HG02798 (cell line): ENCODE measurements around the gene G6PD.
A peak's percentile ranks its signal among the peaks of the same experiment; 100 is the strongest.
"Not testable (repeated sequence)": the region's sequence is repeated elsewhere in the genome, so short reads cannot be mapped to it uniquely, and the experiment has no call there.

Experiments
- ATAC-seq: cut with Tn5 transposase; IDR thresholded peaks from one replicate; pipeline ENCODE4 v1.9.1; 2021; ENCODE audit warnings: mild to moderate bottlenecking; ENCODE audit not compliant: unreplicated experiment, poor library complexity

G6PD gene

GRCh38 chrX:154545673-154546274 lies 872 bp downstream of the G6PD start:
- no peak for ATAC-seq

GRCh38 chrX:154542723-154543424 lies 3.8 kb downstream of the G6PD start:
- ATAC-seq = no peak

GRCh38 chrX:154541896-154542722 lies 4.5 kb downstream of the G6PD start:
- ATAC-seq = no peak

- ATAC-seq = no peak
These were observed 5.1 kb downstream of the G6PD start for GRCh38 chrX:154541589-154541895.

GRCh38 chrX:154540897-154541535 lies 5.6 kb downstream of the G6PD start:
- no peak for ATAC-seq

GRCh38 chrX:154540365-154540764 lies 6.3 kb downstream of the G6PD start:
- ATAC-seq = not testable (repeated sequence)

GRCh38 chrX:154539077-154539476 lies 7.6 kb downstream of the G6PD start:
- no peak for ATAC-seq

- ATAC-seq = no peak
These were observed 10.8 kb downstream of the G6PD start for GRCh38 chrX:154535892-154536291.

- peak; percentile 87 for ATAC-seq
These were observed 11.9 kb downstream of the G6PD start for GRCh38 chrX:154534526-154535322.

- no peak for ATAC-seq
These were observed 14.0 kb downstream of the G6PD start for GRCh38 chrX:154532690-154533089.

GRCh38 chrX:154531626-154532025 lies 15.0 kb downstream of the G6PD start:
- no peak for ATAC-seq

GRCh38 chrX:154530286-154530685 lies 16.4 kb downstream of the G6PD start:
- ATAC-seq = no peak

GRCh38 chrX:154529206-154529612 lies 17.4 kb downstream of the G6PD start:
- no peak for ATAC-seq

- peak; percentile 77 for ATAC-seq
These were observed 19.6 kb downstream of the G6PD start for GRCh38 chrX:154526901-154527675.

- no peak for ATAC-seq
These were observed 20.8 kb downstream of the G6PD start for GRCh38 chrX:154525606-154526490.

- no peak for ATAC-seq
These were observed 27.3 kb downstream of the G6PD start for GRCh38 chrX:154519389-154519788.

- ATAC-seq = no peak
These were observed 29.4 kb downstream of the G6PD start for GRCh38 chrX:154517101-154517781.

- no peak for ATAC-seq
These were observed 30.0 kb downstream of the G6PD start for GRCh38 chrX:154516656-154517100.
